ENCODE measurements around the gene GPR153. TPM values are rescaled to one million over a fixed set of nuclear protein-coding genes. Genes with fewer than 3 reads are reported as not detected.

Gene GPR153
- total and polyA plus RNA-seq, 10 donors, result 2.1 to 26.6 (median 12.4) TPM

- DNase-seq, result no peak
- Histone ChIP-seq H3K4me3 (no peak overlapping the region), H3K9me3 (no peaks in the 10 kb centered on the region), H3K4me1 (peaks cover 0 to 11% (median 2%) of the 10 kb centered on the region in 6 donors), H3K27ac (no peak overlapping the region), H3K27me3 (replicated peaks in 1 of 7) (peaks cover 0 to 11% (median 0%) of the 10 kb centered on the region in 7 donors), H3K36me3 (no peaks in the 10 kb centered on the region)
- whole genome bisulfite sequencing, 5 donors, result 83 to 91% (median 88%) methylated on average over 12 of the region's 12 CpGs
- intact Hi-C loops (cut with DNase I; ENCODE audit: low total_unique reads), result no loop called here
- TF ChIP-seq POLR2A (IDR thresholded peaks at IDR 0.05) (no peak), CTCF (IDR thresholded peaks at IDR 0.05 in 8 of 11, conservative IDR thresholded peaks at IDR 0.05 in 3 of 11) (no peak), POLR2AphosphoS5 (IDR thresholded peaks at IDR 0.05) (no peak)
Measured at GRCh38 chr1:6267686-6268322, 6.9 kb upstream of the GPR153 start.

GRCh38 chr1:6266641-6267040 is 5.7 kb upstream of the GPR153 start:
- no peak overlapping the region for H3K4me3 ChIP-seq
- H3K27ac ChIP-seq, result no peak overlapping the region
- 85 to 95% (median 89%) methylated on average over 7 to 11 of the region's 11 CpGs for WGBS, 5 donors
- H3K4me1 ChIP-seq, result peaks cover 0 to 18% (median 5%) of the 10 kb centered on the region in 6 donors
- H3K27me3 ChIP-seq (replicated peaks in 1 of 7), result peaks cover 0 to 23% (median 6%) of the 10 kb centered on the region in 7 donors
- TF ChIP-seq POLR2AphosphoS5 (IDR thresholded peaks at IDR 0.05) (no peak), CTCF (IDR thresholded peaks at IDR 0.05 in 8 of 11, conservative IDR thresholded peaks at IDR 0.05 in 3 of 11) (no peak)
- no peak for DNase-seq
- H3K9me3 ChIP-seq, result no peaks in the 10 kb centered on the region
- intact Hi-C loops (cut with DNase I; ENCODE audit: low total_unique reads), result no loop called here
- H3K36me3 ChIP-seq, result no peaks in the 10 kb centered on the region

- TF ChIP-seq POLR2AphosphoS5 (IDR thresholded peaks at IDR 0.05) (no peak), CTCF (IDR thresholded peaks at IDR 0.05 in 8 of 11, conservative IDR thresholded peaks at IDR 0.05 in 3 of 11) (no peak), POLR2A (IDR thresholded peaks at IDR 0.05) (no peak)
- intact Hi-C loops (cut with DNase I; ENCODE audit: low total_unique reads), result no loop called here
- no peaks in the 10 kb centered on the region for H3K36me3 ChIP-seq
- peaks cover 4 to 30% (median 15%) of the 10 kb centered on the region in 6 donors for H3K4me1 ChIP-seq
- peaks cover 0 to 36% (median 18%) of the 10 kb centered on the region in 7 donors for H3K27me3 ChIP-seq (replicated peaks in 1 of 7)
- DNase-seq, result no peak
- WGBS, 5 donors, result 75 to 95% (median 89%) methylated on average over 4 to 15 of the region's 15 CpGs
- no peak overlapping the region for H3K4me3 ChIP-seq
- no peaks in the 10 kb centered on the region for H3K9me3 ChIP-seq
- no peak overlapping the region for H3K27ac ChIP-seq
Measured at GRCh38 chr1:6265151-6265550, 4.3 kb upstream of the GPR153 start.

GRCh38 chr1:6263716-6264115 is 2.8 kb upstream of the GPR153 start:
- WGBS, 5 donors, result 67 to 85% (median 77%) methylated on average over 4 to 7 of the region's 7 CpGs
- no peak for DNase-seq
- intact Hi-C loops (cut with DNase I; ENCODE audit: low total_unique reads), result no loop called here

More at GRCh38 chr1:6263716-6264115, 2.8 kb upstream of the GPR153 start:
- H3K27ac ChIP-seq, result no peak overlapping the region
- H3K4me3 ChIP-seq, result no peak overlapping the region
- TF ChIP-seq POLR2AphosphoS5 (IDR thresholded peaks at IDR 0.05) (no peak), POLR2A (IDR thresholded peaks at IDR 0.05) (no peak), CTCF (IDR thresholded peaks at IDR 0.05 in 8 of 11, conservative IDR thresholded peaks at IDR 0.05 in 3 of 11) (no peak)
- peaks cover 15 to 44% (median 28%) of the 10 kb centered on the region in 6 donors for H3K4me1 ChIP-seq
- H3K27me3 ChIP-seq (replicated peaks in 1 of 7), result peaks cover 0 to 51% (median 24%) of the 10 kb centered on the region in 7 donors
- H3K36me3 ChIP-seq, result no peaks in the 10 kb centered on the region
- H3K9me3 ChIP-seq, result no peaks in the 10 kb centered on the region
